ENCODE measurements around the gene OR51B6.
"Not testable (repeated sequence)": the region's sequence is repeated elsewhere in the genome, so short reads cannot be mapped to it uniquely, and the experiment has no call there.

OR51B6 gene, protein sequence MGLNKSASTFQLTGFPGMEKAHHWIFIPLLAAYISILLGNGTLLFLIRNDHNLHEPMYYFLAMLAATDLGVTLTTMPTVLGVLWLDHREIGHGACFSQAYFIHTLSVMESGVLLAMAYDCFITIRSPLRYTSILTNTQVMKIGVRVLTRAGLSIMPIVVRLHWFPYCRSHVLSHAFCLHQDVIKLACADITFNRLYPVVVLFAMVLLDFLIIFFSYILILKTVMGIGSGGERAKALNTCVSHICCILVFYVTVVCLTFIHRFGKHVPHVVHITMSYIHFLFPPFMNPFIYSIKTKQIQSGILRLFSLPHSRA

DNA sequence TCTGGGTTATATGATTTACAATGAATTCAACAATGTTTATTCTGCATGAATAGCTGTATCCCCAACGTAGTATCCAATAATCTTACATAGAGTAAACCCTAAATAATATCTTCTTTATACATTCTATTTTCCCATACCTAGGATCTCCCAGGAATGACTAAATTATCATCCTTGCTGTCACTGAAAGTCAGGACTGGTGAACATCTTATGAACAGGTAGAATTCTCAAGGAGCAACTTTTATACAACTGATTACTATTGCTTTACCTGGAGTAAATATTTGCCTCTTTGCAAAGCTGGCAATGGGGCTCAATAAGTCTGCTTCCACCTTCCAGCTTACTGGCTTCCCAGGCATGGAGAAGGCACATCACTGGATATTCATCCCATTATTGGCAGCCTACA is at the start of gene OR51B6:
TSS of gene OR51B6 (plus strand) at position 301 of the 400 bp plus-strand sequence. CDS start at position 301, 0 bp downstream.
- DNase-seq (no peak), ATAC-seq (no peak)

GRCh38 chr11:5301846-5302245 is 49.5 kb upstream of the OR51B6 start, which contains the start of gene OR51B4:
TSS of gene OR51B4 (minus strand) at chr11:5301946. CDS start at chr11:5301946, 0 bp downstream.
- ATAC-seq (no peak), DNase-seq (no peak)

GRCh38 chr11:5303626-5304025 is 47.7 kb upstream of the OR51B6 start:
- ATAC-seq, result no peak
- DNase-seq, result no peak

- DNase-seq, result no peak
- ATAC-seq, result no peak
Measured at GRCh38 chr11:5304046-5304445, 47.3 kb upstream of the OR51B6 start.

DNA sequence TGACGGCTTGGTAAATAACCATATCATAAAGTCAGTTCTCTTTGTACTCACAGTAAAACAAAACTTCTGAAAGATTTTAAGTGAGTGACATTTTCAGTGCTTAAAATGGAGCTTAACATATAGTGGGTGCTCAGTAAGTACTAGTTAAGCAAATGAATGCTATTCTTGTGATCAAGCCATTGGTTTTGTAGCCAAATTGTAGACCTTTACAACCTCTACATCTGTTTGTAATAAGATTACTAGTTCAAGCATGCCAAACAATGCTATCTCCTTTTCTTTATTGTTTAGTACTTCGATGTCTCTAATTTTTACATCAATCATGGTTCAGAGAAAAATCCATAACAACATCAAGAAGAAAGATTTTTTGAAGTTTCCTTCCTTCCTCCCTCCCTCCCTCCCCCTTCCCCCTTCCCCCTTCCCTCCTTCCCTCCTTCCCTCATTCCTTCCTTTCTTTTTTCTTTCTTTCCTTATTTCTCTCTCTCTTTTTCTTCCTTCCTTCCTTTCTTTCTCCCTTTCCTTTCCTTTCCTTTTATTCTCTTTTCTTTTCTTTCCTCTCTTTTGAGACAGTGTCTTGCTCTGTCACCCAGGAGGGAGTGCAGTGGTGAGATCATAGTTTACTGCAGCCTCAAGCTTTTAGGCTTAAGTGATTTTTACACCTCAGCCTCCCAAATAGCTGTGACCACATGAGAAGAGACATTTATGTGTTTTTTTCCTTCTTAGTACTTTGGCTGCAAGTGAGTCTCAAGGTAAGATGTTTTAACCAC is 43.9 kb upstream of the OR51B6 start:
- ATAC-seq (no peak), DNase-seq (no peak)

- ATAC-seq (no peak), DNase-seq (no peak)
Measured at GRCh38 chr11:5310423-5310822, 40.9 kb upstream of the OR51B6 start.

DNA sequence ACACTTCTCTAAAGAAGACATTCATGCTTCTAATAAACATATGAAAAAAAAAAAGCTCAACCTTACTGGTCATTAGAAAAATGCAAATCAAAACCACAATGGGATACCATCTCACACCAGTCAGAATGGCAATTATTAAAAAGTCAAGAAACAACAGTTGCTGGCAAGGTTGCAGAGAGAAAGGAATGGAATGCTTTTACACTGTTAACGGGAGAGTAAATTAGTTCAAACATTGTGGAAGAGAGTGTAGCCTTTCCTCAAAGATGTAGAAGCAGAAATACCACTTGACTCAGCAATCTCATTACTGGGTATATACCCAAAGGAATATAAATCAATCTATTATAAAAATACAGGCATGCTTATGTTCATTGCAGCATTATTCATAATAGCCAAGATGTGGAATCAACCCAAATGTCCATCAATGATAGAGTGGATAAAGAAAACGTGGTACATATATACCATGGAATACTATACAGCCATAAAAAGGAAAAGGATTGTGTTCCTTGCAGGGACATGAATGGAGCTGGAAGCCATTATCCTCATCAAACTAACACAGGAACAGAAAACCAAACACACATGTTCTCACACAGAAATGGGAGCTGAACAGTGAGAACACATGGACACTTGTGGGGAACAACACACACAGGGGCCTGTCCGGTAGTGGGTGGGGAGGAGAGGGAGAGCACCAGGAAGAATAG is 37.8 kb upstream of the OR51B6 start:
- not testable (repeated sequence) for DNase-seq, ATAC-seq

GRCh38 chr11:5317292-5317691 is 34.0 kb upstream of the OR51B6 start:
- no peak for ATAC-seq

DNA sequence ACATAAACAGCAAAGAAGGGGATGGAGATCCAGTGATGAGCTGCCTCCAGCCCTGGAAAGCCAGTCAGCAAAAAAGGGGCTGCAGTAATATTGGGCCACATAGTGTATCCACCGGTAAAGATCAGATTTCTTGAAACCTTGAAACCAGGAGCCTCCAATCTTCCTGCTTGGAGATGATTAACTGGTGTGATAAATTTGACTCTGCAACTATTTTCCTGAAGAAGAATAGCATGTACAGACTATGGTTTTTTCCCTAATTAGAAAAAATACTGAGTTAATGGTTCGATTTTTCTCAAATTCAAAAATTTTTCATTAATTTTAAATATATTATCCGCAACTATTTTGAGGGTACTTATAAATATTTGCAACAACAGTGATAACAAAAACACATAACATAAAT is 27.1 kb upstream of the OR51B6 start, which contains the start of gene OR51B2:
TSS of gene OR51B2 (minus strand) at position 101 of the 400 bp plus-strand sequence. CDS start at position 101, 0 bp downstream.
- ATAC-seq, result no peak
- DNase-seq, result no peak

More at GRCh38 chr11:5317292-5317691, 34.0 kb upstream of the OR51B6 start:
- no peak for DNase-seq

- ATAC-seq, result no peak
- no peak for DNase-seq
Measured at GRCh38 chr11:5335170-5335569, 16.1 kb upstream of the OR51B6 start.

DNA sequence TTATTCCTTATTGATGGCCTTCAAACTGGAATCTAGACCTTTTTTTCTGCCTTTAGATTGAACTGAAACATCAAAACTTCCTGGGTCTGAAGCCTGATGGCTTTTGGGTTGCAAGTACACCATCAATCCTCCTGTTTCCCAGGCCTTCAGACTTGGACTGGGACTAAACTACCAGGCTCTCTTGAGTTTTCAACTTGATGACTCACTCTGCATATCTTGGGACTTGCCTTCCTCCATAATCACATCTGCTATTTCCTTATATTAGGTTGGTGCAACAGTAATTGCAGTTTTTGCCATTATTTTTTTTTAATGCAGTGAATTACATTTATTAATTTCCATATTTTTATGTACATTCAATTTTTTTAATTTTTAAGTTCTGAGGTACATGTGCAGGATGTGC is 15.0 kb upstream of the OR51B6 start:
- no peak for ATAC-seq
- DNase-seq, result no peak

- not testable (repeated sequence) for DNase-seq, ATAC-seq
Measured at GRCh38 chr11:5337253-5337652, 14.1 kb upstream of the OR51B6 start.

- DNase-seq (no peak), ATAC-seq (no peak)
Measured at GRCh38 chr11:5339771-5340322, 11.5 kb upstream of the OR51B6 start.

- DNase-seq, result no peak
- no peak for ATAC-seq
Measured at GRCh38 chr11:5343474-5344335, 7.6 kb upstream of the OR51B6 start, which contains the start of gene OR51B5. TSS of gene OR51B5 (minus strand) at chr11:5343524. CDS start at chr11:5343524, 0 bp downstream.

- DNase-seq (no peak), ATAC-seq (no peak)
Measured at GRCh38 chr11:5345831-5346230, 5.5 kb upstream of the OR51B6 start.

DNA sequence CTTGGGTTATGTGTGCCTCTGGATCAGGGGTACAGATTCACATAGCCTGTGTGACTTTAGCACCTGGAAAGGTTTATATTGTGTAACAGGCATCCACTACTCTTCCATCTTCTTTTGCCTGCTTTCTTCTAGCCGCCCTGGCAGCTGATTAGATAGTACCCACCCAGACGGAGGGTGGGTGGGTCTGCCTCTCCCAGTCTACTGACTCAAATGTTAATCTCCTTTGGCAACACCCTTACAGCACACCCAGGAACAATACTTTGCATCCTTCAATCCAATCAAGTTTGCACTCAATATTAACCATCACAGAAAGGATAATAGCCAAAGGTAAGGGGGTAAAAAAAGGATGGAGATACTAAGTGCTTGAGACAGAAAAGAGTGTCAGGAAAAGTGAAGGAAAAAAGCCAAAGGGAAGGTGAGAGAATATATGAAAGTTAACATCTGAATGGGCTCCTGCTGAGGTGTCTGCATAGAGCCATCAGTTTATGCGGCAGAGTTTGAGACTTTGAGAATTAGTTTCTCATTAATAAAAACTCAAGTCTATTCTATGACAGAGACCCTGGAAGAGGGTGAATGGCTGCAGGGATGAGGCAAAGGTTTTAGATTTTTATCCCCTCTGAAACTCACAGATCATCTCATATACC is 2.6 kb upstream of the OR51B6 start:
- DNase-seq, result no peak
- no peak for ATAC-seq

DNA sequence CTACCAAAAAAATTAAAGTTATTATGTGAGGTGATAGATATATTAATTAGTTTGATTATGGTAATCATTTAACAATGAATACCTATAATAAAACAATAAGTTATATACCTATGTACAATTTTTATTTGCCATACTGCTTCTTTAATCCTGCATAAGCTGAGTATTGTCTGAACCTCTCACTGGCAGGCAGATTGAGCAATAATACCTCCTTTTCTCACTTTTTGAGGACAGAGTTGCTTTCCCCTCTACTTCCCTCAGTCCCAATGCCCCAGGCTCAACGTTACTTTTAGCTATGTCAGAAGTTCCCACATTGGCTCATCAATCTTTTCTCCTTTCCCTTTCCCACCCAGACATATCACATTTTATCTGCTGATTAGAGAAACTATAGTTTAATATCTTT is 1.8 kb upstream of the OR51B6 start:
- ATAC-seq, result no peak
- no peak for DNase-seq

GRCh38 chr11:5356031-5356430 is 4.7 kb downstream of the OR51B6 start:
- DNase-seq, ATAC-seq: not testable (repeated sequence)

DNA sequence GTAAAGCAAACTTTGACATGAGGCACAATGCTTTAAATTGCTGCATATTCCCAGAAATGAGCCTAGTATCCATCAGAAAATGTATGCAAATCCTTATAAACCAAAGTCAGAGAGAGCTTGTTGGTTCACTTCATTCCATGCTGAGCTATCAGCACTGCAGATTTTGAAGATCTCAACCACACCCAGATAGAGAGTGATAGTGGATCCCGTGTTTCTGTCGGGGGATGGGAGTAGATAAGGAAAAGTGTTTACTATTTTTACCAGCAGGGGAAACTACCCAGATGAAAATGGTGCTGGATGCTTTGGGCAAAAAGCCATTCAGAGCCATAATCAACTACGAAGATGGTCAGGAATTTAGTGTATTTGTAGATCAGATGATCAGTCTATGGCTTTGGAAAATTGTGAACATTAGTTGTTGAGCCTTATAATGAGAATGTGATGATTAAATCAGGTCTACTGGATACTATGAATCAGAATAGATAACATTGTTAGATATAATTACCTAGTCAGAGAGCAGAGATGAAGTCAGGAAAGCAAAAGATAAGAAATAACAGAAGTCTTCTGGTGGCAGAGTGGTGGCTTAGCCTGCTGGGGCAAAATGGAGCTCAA is 10.8 kb downstream of the OR51B6 start:
- ATAC-seq, result no peak

GRCh38 chr11:5363679-5364078 is 12.4 kb downstream of the OR51B6 start:
- DNase-seq, result no peak
- no peak for ATAC-seq

More for the DNA sequence above, 10.8 kb downstream of the OR51B6 start:
- DNase-seq, result no peak

Data from stimulated activated naive CD8-positive, alpha-beta T cell treated with anti-CD3 and anti-CD28 coated beads, Interleukin-15, Interleukin-2, amounts not matched to agents 100 U/mL and 50 U/mL, for 24 hours (primary cell).